HepG2 (cell line): ENCODE results near the gene MC5R. TPM values are rescaled to one million over a fixed set of nuclear protein-coding genes. Genes with fewer than 3 reads are reported as not detected.

Experiments used
- HMGXB4 ChIP-seq, 2 experiments: sonication (generic) in 1 of 2; formaldehyde crosslinking in 1 of 2; IDR thresholded peaks; 2 replicates each; pipeline versions ENCODE4 v1.4.0 to v1.6.1; 2018 to 2020; ENCODE audit warnings: missing genetic modification reagents in 2 of 2, borderline replicate concordance in 1 of 2, low read depth in 1 of 2, mild to moderate bottlenecking in 1 of 2, missing biosample characterization in 1 of 2
- HOMEZ ChIP-seq: IDR thresholded peaks from 2 replicates; pipeline ENCODE4 v1.6.1; 2016; ENCODE audit warnings: low read depth
- ZBTB10 ChIP-seq: sonication (generic); formaldehyde crosslinking; IDR thresholded peaks from 2 replicates; pipeline ENCODE4 v1.4.0; 2020; ENCODE audit warnings: missing genetic modification reagents, borderline replicate concordance
- ZBTB33 ChIP-seq: sonication (generic); formaldehyde crosslinking; IDR thresholded peaks from 2 replicates; pipeline ENCODE4 v1.4.0; 2020; ENCODE audit warnings: missing genetic modification reagents
- ZBTB38 ChIP-seq: sonication (generic); formaldehyde crosslinking; IDR thresholded peaks from 2 replicates; pipeline ENCODE4 v1.5.1; 2020; ENCODE audit warnings: mild to moderate bottlenecking, missing genetic modification reagents
- ZNF644 ChIP-seq: IDR thresholded peaks from 2 replicates; pipeline ENCODE4 v1.6.1; 2016; ENCODE audit warnings: low read depth
- polyA plus RNA-seq, 8 experiments: library from polyadenylated mRNA; depleted of rRNA in 3 of 8; stranded (reverse) in 7 of 8; unstranded in 1 of 8; fragments of >200 nt; fragmentation: Illumina TruSeq in 4 of 8; extraction: Trizol in 4 of 8; gene quantifications; 2 replicates each; pipeline versions ENCODE4 v1.2.1 to v1.2.3, GENCODE V29; 2011 to 2016; ENCODE audit warnings: low read depth in 4 of 8, missing spikeins in 1 of 8, mixed read lengths in 1 of 8; ENCODE audit not compliant: insufficient read depth in 1 of 8
- total RNA-seq, 5 experiments: library from RNA; depleted of rRNA; stranded (reverse); fragments of >200 nt; fragmentation: Illumina TruSeq; extraction: Trizol; gene quantifications; 2 replicates each; pipeline ENCODE4 v1.2.3, GENCODE V29; 2016; ENCODE audit warnings: low read depth in 1 of 5

Gene MC5R
- total and polyA plus RNA-seq, 2 of the 13 experiments (the other 11 are each of a cell fraction or from before 2014, with no cell fraction given): not detected

- TF ChIP-seq ZNF644 (CRISPR knock-in tag) (peak; percentile 47; the same call in 1 of the 2 replicates), HOMEZ (CRISPR knock-in tag) (0 out of 2 replicates have a peak, but pooled peaks have one; percentile 15), ZBTB33 (CRISPR knock-in tag) (no peak), HMGXB4 (CRISPR knock-in tag; IDR thresholded peaks at IDR 0.05; ENCODE audit: borderline replicate concordance in 1 of 2, low read depth in 1 of 2) (0 out of 4 replicates have a peak, but pooled peaks have one; percentile 38 to 50), ZBTB10 (no peak), ZBTB38 (CRISPR knock-in tag) (peak; percentile 40; the same call in 1 of the 2 replicates)
Measured at GRCh38 chr18:13796515-13796914, 27.4 kb upstream of the MC5R start (continued).
